HG03575 (cell line): ENCODE results near the gene XYLT1.

Experiments
- ATAC-seq: cut with Tn5 transposase; IDR thresholded peaks from one replicate; pipeline ENCODE4 v1.9.1; 2021; ENCODE audit not compliant: unreplicated experiment, insufficient number of reproducible peaks, low FRiP score; ENCODE audit errors: extremely low read depth

Gene XYLT1

GRCh38 chr16:17076818-17077498, 393.8 kb downstream of the XYLT1 start:
- ATAC-seq: no peak

GRCh38 chr16:17076092-17076754, 394.5 kb downstream of the XYLT1 start:
- no peak for ATAC-seq

GRCh38 chr16:17072104-17072503, 398.7 kb downstream of the XYLT1 start:
- no peak for ATAC-seq

DNA sequence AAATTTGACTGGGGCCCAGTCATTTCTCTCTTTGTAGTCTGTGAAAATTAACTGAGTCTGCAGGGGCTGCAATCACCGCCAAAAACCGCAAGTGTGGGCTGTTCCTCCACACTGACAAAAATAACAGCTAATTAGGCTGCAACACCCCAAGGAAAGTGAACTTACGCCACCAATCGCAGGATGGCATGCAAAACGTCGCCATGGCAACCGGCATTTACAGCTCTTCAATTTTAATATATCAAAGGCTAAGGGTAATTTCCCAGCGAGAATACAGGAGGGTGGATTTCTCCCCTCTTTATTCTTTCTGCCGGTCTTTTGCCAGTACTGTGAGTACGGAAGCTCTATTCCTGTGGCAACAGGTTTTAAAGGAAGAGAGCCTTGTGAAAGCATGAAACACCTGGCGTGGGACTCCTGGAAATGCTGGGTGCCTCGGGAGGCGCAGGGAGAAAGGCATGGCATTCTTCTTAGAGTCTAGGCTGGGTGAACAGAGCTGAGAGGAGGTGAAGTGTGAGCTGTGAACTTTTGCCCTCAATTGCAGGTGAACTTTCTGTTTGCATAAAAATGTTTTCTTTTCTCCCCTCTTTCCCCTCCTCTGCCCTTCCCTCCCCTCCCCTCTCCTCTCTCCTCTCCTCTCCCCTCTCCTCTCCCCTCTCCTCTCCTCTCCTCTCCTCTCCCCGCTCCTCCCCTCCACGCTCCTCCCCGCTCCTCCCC, 399.7 kb downstream of the XYLT1 start:
- no peak for ATAC-seq

DNA sequence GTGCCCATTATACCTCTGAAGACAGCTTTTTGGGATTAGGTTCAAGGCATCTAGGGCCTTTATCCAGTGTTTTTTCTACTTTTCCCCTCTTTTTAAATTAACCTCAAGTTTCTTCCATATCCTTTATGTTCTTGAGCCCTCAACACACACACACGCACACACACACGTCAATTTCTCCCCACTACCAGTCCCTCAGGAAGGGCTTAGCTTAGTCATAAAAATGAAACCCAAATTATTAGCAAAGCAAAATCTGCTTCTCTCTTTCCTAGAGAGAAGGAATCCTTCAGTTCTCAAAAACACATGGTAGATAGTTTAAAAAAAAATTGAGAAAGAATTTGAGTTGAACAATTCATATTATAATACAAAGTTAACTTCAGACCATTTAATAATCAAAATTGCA, 401.1 kb downstream of the XYLT1 start:
- no peak for ATAC-seq

- no peak for ATAC-seq
These were observed 402.2 kb downstream of the XYLT1 start for GRCh38 chr16:17068524-17068923.

GRCh38 chr16:17067882-17068281, 402.9 kb downstream of the XYLT1 start:
- ATAC-seq: no peak

GRCh38 chr16:17063201-17064139, 407.3 kb downstream of the XYLT1 start:
- ATAC-seq: no peak

- no peak for ATAC-seq
These were observed 408.1 kb downstream of the XYLT1 start for GRCh38 chr16:17062676-17063075.

GRCh38 chr16:17061326-17061725, 409.4 kb downstream of the XYLT1 start:
- no peak for ATAC-seq

- no peak for ATAC-seq
These were observed 412.3 kb downstream of the XYLT1 start for GRCh38 chr16:17058471-17058870.

DNA sequence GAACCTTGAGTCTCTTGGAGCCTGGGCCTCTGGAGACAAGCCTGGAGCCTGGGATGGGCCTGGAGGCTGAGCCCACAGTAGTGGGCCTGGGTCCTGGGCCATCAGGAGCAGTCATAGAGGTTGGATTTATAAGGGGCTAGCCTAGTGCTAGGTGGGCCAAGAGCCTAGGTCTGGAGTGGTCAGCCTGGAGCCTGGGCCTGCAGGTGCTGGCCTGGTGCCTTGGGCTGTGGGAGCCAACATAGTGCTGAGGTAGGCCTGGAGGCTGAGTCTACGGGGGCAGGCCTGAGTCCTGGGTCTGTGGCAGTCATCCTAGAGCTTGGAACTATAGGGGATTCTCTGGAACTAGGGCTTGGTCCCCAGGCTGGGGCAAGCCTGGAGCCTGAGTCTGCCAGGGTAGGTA, 414.1 kb downstream of the XYLT1 start:
- no peak for ATAC-seq

- ATAC-seq: no peak
These were observed 417.1 kb downstream of the XYLT1 start for GRCh38 chr16:17053536-17054160.
